Stimulated activated memory B cell treated with anti-CD40 and anti-IgM and Interleukin-4, amounts not matched to agents 10 μg/mL and 1 μg/mL and 100 μg/mL, for 72 hours (primary cell): ENCODE data around the gene MAML2.
"Not testable (repeated sequence)": the region's sequence is repeated elsewhere in the genome, so short reads cannot be mapped to it uniquely, and the experiment has no call there.

Experiments used
- ATAC-seq: fragments of 150-1000 bp; cut with Tn5 transposase; 2 replicates; pipeline ENCODE4 v1.10.0; 2021
- H3K27ac Mint-ChIP-seq: one replicate; pipeline ENCODE4 v1.8.0; 2022; ENCODE audit warnings: mild to moderate bottlenecking, mixed read lengths
- H3K27me3 Mint-ChIP-seq: one replicate; pipeline ENCODE4 v1.8.0; 2022; ENCODE audit warnings: mixed read lengths
- H3K36me3 Mint-ChIP-seq: one replicate; pipeline ENCODE4 v1.8.0; 2022; ENCODE audit warnings: mixed read lengths
- H3K4me1 Mint-ChIP-seq: one replicate; pipeline ENCODE4 v1.8.0; 2022; ENCODE audit warnings: mixed read lengths
- H3K4me3 Mint-ChIP-seq: one replicate; pipeline ENCODE4 v1.8.0; 2022; ENCODE audit warnings: mild to moderate bottlenecking, moderate library complexity, mixed read lengths
- H3K9me3 Mint-ChIP-seq: one replicate; pipeline ENCODE4 v1.8.0; 2022; ENCODE audit warnings: mixed read lengths

Gene MAML2

GRCh38 chr11:96197801-96198701 lies 144.9 kb downstream of the MAML2 start:
- Mint-ChIP-seq H3K27me3 (no peaks in the 10 kb centered on the region), H3K27ac (peak overlapping the region; percentile 72), H3K9me3 (no peaks in the 10 kb centered on the region), H3K4me3 (peak overlapping the region; percentile 6), H3K36me3 (peaks cover 5% of the 10 kb centered on the region), H3K4me1 (peaks cover 62% of the 10 kb centered on the region)
- ATAC-seq: peak; percentile 90

GRCh38 chr11:96197103-96197502 lies 145.9 kb downstream of the MAML2 start:
- H3K27me3 Mint-ChIP-seq: no peaks in the 10 kb centered on the region
- no peak overlapping the region for H3K4me3 Mint-ChIP-seq
- H3K27ac Mint-ChIP-seq: peak overlapping the region; percentile 72
- ATAC-seq: no peak
- H3K9me3 Mint-ChIP-seq: no peaks in the 10 kb centered on the region
- peaks cover under 1% of the 10 kb centered on the region for H3K36me3 Mint-ChIP-seq
- H3K4me1 Mint-ChIP-seq: peaks cover 69% of the 10 kb centered on the region

- Mint-ChIP-seq H3K4me3 (no peak overlapping the region), H3K36me3 (peaks cover under 1% of the 10 kb centered on the region), H3K9me3 (no peaks in the 10 kb centered on the region), H3K4me1 (peaks cover 74% of the 10 kb centered on the region), H3K27ac (peak overlapping the region; percentile 72), H3K27me3 (no peaks in the 10 kb centered on the region)
- ATAC-seq: no peak
Measured at GRCh38 chr11:96196181-96196662, 146.8 kb downstream of the MAML2 start.

DNA sequence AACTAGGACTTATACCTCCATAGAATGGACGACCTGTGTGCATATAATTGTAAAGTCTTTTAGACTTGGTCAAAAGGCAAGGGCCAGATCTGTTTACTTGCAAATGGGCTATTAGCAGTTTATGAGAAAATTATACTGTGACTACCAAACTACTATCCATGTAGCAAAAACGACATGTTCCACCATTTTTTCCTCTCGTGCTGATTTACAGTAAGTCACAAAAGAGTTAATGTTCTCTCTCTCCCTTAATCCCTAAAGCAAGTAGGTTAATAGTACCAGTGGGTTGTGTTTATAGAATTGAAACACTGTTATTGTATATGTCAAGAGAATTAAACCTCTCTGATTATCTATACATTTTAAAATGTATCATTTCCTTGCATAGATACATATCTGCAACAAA lies 147.3 kb downstream of the MAML2 start:
- Mint-ChIP-seq H3K27ac (peak overlapping the region; percentile 72), H3K36me3 (peaks cover 6% of the 10 kb centered on the region), H3K4me3 (no peak overlapping the region), H3K27me3 (no peaks in the 10 kb centered on the region), H3K4me1 (peaks cover 80% of the 10 kb centered on the region), H3K9me3 (no peaks in the 10 kb centered on the region)
- no peak for ATAC-seq

DNA sequence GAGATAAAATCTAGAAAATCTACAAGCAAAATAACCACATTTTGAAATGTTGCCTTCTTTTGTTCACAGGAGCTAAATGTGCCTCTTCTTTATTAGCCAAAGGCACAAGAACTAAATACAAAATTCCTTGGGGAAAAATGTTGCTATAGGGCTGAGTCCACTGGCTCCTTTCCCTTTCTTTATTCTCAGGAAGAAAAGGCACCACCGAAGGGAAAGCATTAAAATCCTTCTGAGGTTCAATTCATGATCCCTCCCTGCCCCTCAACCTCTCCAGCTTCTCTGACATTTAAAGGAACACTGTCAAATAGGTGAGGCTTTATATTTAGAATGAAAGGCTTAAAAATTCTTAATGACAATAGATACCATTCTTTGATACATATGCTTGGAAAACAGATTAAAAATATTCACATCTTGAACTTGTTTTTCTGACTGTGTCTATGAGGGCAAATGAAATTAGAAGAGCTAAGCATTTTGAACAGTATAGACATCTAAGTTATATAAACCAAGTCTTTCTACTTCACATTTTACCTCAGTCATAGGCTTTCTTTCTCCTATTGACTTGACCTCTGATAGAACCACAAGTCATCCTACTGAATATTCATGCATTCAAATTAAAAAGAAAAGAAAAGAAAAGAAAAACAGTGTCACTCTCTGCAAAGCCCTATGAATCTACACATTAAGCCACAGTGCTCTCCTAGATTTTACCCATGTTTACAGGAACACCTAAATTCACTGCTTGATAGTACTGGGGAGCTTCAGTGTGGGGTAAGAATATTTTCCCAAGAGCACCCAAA lies 148.2 kb downstream of the MAML2 start:
- no peaks in the 10 kb centered on the region for H3K27me3 Mint-ChIP-seq
- H3K9me3 Mint-ChIP-seq: no peaks in the 10 kb centered on the region
- ATAC-seq: no peak
- H3K27ac Mint-ChIP-seq: no peak overlapping the region
- H3K4me1 Mint-ChIP-seq: peaks cover 88% of the 10 kb centered on the region
- H3K36me3 Mint-ChIP-seq: peaks cover 12% of the 10 kb centered on the region
- H3K4me3 Mint-ChIP-seq: no peak overlapping the region

DNA sequence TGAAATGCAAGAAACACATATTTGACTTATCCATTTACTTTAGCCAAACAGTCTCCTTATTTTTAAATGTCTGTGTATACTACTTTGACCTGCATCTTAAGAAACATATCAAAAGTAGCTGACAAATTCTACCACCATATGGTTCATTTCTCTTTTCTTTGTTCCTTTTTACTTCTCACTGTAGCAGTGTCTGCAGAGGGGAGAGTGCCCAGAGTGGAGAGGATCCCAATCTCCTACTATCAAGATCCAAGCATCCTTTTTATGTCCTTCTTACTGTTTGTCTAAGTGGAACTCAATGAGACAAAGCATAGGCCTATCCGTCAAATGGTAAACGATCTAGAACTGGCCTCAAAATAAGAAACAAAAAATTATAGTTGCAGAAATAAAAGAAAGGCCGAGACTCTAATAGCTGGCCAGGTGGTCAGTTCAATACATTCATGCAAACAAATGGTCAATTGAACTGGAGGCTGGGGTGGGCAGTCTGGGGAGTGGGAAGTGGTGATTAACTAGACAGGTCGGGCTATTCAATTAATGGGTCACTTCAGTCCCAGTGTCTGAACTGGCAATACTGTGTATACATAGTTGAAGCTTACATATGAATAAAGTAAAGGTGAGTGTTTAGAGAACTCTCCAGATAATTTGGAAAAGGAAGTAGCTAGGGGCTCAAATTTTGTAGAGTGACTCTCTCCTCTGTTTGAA lies 149.1 kb downstream of the MAML2 start:
- Mint-ChIP-seq H3K4me1 (peaks cover 92% of the 10 kb centered on the region), H3K4me3 (peak overlapping the region; percentile 47), H3K9me3 (no peaks in the 10 kb centered on the region), H3K36me3 (peaks cover 12% of the 10 kb centered on the region), H3K27ac (peak overlapping the region; percentile 74), H3K27me3 (no peaks in the 10 kb centered on the region)
- ATAC-seq: no peak

DNA sequence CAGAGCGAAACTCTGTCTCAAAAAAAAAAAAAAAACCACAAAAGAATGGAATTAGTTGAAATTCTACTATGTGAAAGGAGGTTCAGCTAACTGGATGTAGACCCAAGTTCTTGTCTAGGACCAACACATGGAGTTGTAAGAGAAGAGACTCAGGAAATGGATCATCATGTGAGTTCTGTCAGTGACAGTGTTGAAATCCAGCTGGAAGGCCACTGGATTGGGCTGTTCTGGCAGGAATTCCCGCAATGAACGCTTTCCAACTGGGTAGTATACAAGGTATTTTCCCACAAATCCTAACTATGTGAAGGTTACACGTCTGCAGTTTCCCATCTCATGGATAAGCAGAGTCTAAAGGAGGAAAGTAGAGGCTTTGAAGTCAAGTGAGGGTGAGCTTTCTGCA lies 151.2 kb downstream of the MAML2 start:
- Mint-ChIP-seq H3K27ac (peak overlapping the region; percentile 74), H3K4me3 (no peak overlapping the region), H3K27me3 (no peaks in the 10 kb centered on the region), H3K9me3 (no peaks in the 10 kb centered on the region), H3K36me3 (peaks cover 12% of the 10 kb centered on the region), H3K4me1 (peaks cover 91% of the 10 kb centered on the region)
- ATAC-seq: no peak

- no peaks in the 10 kb centered on the region for H3K9me3 Mint-ChIP-seq
- H3K27me3 Mint-ChIP-seq: no peaks in the 10 kb centered on the region
- H3K36me3 Mint-ChIP-seq: peaks cover 12% of the 10 kb centered on the region
- peaks cover 89% of the 10 kb centered on the region for H3K4me1 Mint-ChIP-seq
- H3K4me3 Mint-ChIP-seq: no peak overlapping the region
- no peak for ATAC-seq
- peak overlapping the region; percentile 72 for H3K27ac Mint-ChIP-seq
Measured at GRCh38 chr11:96189351-96189750, 153.6 kb downstream of the MAML2 start.

DNA sequence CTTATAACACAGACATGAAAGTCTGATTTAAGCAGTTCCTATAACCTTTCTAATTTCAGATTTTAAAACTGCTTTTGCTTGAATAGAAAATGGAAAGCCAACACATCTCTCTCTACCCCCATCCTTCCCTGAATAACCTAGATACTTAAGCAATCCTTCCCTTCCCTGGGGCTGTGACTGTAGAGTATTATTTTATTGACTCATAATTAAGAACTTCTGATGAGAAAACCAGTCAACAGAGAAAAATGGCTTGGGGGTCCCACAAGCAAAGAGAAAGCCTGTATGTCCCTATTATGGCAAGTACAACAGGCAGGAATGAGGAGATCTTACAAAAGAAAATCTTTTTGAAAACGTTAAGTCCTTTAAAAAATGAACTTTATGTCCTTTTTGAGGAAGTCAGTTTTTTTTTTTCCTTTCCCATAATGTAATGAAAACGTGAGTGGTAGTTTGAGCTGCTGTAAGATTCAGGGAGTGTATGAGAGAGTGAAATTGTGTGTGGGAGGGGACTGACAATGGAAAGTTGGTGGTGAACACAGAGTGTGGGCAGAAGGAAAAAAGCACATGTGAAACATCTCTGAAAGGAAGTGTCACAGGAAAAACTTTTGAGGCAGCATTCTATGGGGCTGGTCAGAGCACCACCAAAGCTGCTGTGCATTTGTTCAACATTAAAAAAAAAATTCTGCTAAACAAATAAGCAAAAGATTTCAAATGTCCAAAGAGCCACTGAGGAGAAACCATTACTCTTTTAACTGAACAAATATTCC lies 154.6 kb downstream of the MAML2 start:
- Mint-ChIP-seq H3K27ac (peak overlapping the region; percentile 72), H3K4me1 (peaks cover 80% of the 10 kb centered on the region), H3K9me3 (no peaks in the 10 kb centered on the region), H3K36me3 (peaks cover 12% of the 10 kb centered on the region), H3K27me3 (no peaks in the 10 kb centered on the region), H3K4me3 (peak overlapping the region; percentile 1)
- peak; percentile 82 for ATAC-seq

GRCh38 chr11:96187822-96188221 lies 155.2 kb downstream of the MAML2 start:
- H3K36me3 Mint-ChIP-seq: peaks cover 12% of the 10 kb centered on the region
- peaks cover 74% of the 10 kb centered on the region for H3K4me1 Mint-ChIP-seq
- peak overlapping the region; percentile 72 for H3K27ac Mint-ChIP-seq
- H3K4me3 Mint-ChIP-seq: no peak overlapping the region
- ATAC-seq: no peak
- no peaks in the 10 kb centered on the region for H3K27me3 Mint-ChIP-seq
- H3K9me3 Mint-ChIP-seq: no peaks in the 10 kb centered on the region

DNA sequence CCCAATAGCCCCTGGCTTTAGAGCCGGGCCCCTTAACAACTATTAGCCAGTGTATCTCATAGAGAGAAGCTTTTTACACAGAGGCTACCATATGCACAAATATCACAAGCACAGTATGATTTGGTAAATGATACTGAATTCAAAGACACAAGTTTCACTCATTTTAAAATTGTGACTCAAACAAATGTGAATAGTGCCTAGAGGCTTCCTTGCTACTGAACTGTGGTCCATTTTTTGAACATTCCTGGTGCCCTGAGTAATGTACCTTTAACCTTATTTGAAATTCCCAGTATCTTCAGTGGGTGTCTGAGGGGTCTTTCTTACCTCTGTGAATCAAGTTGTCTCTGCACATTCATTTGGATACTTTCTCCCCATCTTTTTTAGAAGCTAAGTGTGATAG lies 156.2 kb downstream of the MAML2 start:
- H3K4me1 Mint-ChIP-seq: peaks cover 67% of the 10 kb centered on the region
- peaks cover 12% of the 10 kb centered on the region for H3K36me3 Mint-ChIP-seq

GRCh38 chr11:96185220-96185768 lies 157.7 kb downstream of the MAML2 start:
- H3K27me3 Mint-ChIP-seq: no peaks in the 10 kb centered on the region
- ATAC-seq: peak; percentile 80
- H3K9me3 Mint-ChIP-seq: no peaks in the 10 kb centered on the region
- H3K36me3 Mint-ChIP-seq: peaks cover 9% of the 10 kb centered on the region
- peak overlapping the region; percentile 41 for H3K4me3 Mint-ChIP-seq
- H3K4me1 Mint-ChIP-seq: peaks cover 62% of the 10 kb centered on the region
- peak overlapping the region; percentile 66 for H3K27ac Mint-ChIP-seq

More for the DNA sequence above, 156.2 kb downstream of the MAML2 start:
- no peak for ATAC-seq
- H3K27me3 Mint-ChIP-seq: no peaks in the 10 kb centered on the region
- H3K9me3 Mint-ChIP-seq: no peaks in the 10 kb centered on the region
- no peak overlapping the region for H3K4me3 Mint-ChIP-seq
- no peak overlapping the region for H3K27ac Mint-ChIP-seq

GRCh38 chr11:96180937-96181336 lies 162.1 kb downstream of the MAML2 start:
- H3K4me3 Mint-ChIP-seq, H3K27me3 Mint-ChIP-seq, ATAC-seq, H3K9me3 Mint-ChIP-seq: not testable (repeated sequence)
- Mint-ChIP-seq H3K36me3 (peaks cover 33% of the 10 kb centered on the region), H3K4me1 (peaks cover 44% of the 10 kb centered on the region), H3K27ac (peak overlapping the region; percentile 8)

- no peak overlapping the region for H3K4me3 Mint-ChIP-seq
- no peaks in the 10 kb centered on the region for H3K9me3 Mint-ChIP-seq
- H3K36me3 Mint-ChIP-seq: peaks cover 33% of the 10 kb centered on the region
- peaks cover 38% of the 10 kb centered on the region for H3K4me1 Mint-ChIP-seq
- no peaks in the 10 kb centered on the region for H3K27me3 Mint-ChIP-seq
- ATAC-seq: no peak
- H3K27ac Mint-ChIP-seq: peak overlapping the region; percentile 8
Measured at GRCh38 chr11:96180341-96180740, 162.7 kb downstream of the MAML2 start.
